Esophagus squamous epithelium (tissue), 4 donors: ENCODE results near the gene CMC2.

Source experiments
- CTCF ChIP-seq, 6 experiments: fragments of 450-650 bp in 4 of 6; fragments of 200-600 bp in 2 of 6; sonication (generic) in 2 of 6; IDR thresholded peaks; one replicate each; pipeline ENCODE4 v1.5.1; 2016 to 2019; ENCODE audit warnings: antibody characterized with exemption in 6 of 6, mild to moderate bottlenecking in 4 of 6, moderate library complexity in 4 of 6
- POLR2A ChIP-seq, 4 donors: fragments of 450-650 bp; IDR thresholded peaks; one replicate each; pipeline ENCODE4 v1.6.1; 2017; ENCODE audit warnings: antibody characterized with exemption in 4 of 4, mild to moderate bottlenecking in 4 of 4, moderate library complexity in 3 of 4

DNA sequence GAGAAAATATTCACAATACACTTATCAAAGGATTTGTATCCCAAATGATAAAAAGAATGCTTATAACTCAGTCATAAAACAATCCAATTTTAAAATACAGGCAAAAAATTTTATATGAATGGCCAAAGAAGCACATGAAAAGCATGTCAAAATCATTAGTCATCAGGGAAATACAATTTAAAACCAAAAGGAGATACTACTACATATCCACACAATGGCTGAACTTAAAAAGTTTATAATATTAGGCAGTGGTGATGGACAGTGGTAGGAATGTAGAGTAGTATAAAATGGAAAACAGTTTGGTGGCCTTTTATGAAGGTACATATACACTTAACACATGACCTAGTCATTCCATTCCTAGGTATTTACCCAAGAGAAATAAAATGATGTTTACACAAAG, 12.2 kb downstream of the CMC2 start:
- TF ChIP-seq CTCF (IDR thresholded peaks at IDR 0.05) (no peak), POLR2A (IDR thresholded peaks at IDR 0.05) (no peak)
